CD14-positive monocyte (primary cell): Measurements from ENCODE around the gene IQGAP2. TPM values are rescaled to one million over a fixed set of nuclear protein-coding genes. Genes with fewer than 3 reads are reported as not detected.

ENCODE experiments used
- DNase-seq, 3 donors: peaks; one replicate each; pipeline ENCODE4 v3.0.0-alpha.2; 2011 to 2022
- H2AFZ ChIP-seq: 2 replicates; pipeline ENCODE4 v1.6.0; 2012; ENCODE audit warnings: mild to moderate bottlenecking, low read depth, low read length, inconsistent platforms; ENCODE audit not compliant: insufficient read depth, poor library complexity, severe bottlenecking
- H3K27ac ChIP-seq, 2 donors: 1 replicate in 1 of 2; 2 replicates in 1 of 2; pipeline ENCODE4 v1.5.1; 2012 to 2013; ENCODE audit warnings: low read length in 2 of 2, control low read depth in 1 of 2, inconsistent platforms in 1 of 2, low read depth in 1 of 2, mild to moderate bottlenecking in 1 of 2
- H3K27me3 ChIP-seq, 2 donors: one replicate each; pipeline versions ENCODE4 v1.6.0 to v1.6.1; 2011 to 2013; ENCODE audit warnings: low read length in 2 of 2; ENCODE audit not compliant: control insufficient read depth in 2 of 2, insufficient read depth in 2 of 2
- H3K36me3 ChIP-seq, 2 donors: replicated peaks in 1 of 2; 1 replicate in 1 of 2; 2 replicates in 1 of 2; pipeline versions ENCODE4 v1.5.1 to v1.6.1; 2012 to 2013; ENCODE audit warnings: low read length in 2 of 2, control low read depth in 1 of 2, inconsistent platforms in 1 of 2, mild to moderate bottlenecking in 1 of 2; ENCODE audit not compliant: insufficient read depth in 2 of 2, control insufficient read depth in 1 of 2
- H3K4me1 ChIP-seq, 2 donors: 1 replicate in 1 of 2; 2 replicates in 1 of 2; pipeline versions ENCODE4 v1.5.1 to v1.6.1; 2012 to 2013; ENCODE audit warnings: low read length in 2 of 2, control low read depth in 1 of 2, inconsistent platforms in 1 of 2, mild to moderate bottlenecking in 1 of 2, moderate library complexity in 1 of 2; ENCODE audit not compliant: insufficient read depth in 2 of 2, control insufficient read depth in 1 of 2
- H3K4me2 ChIP-seq: replicated peaks from 2 replicates; pipeline ENCODE3; 2012; ENCODE audit warnings: low read length, moderate library complexity, mild to moderate bottlenecking; ENCODE audit not compliant: poor library complexity, severe bottlenecking; ENCODE audit errors: extremely low read depth
- H3K4me3 ChIP-seq, 3 experiments: fragments of 200-600 bp in 1 of 3; sonication (generic) in 1 of 3; replicated peaks in 1 of 3; 1 replicate in 2 of 3; 2 replicates in 1 of 3; pipeline ENCODE4 v1.5.1; 2011 to 2013; ENCODE audit warnings: low read length in 3 of 3, mild to moderate bottlenecking in 3 of 3, control low read depth in 2 of 3, low read depth in 2 of 3, inconsistent platforms in 1 of 3, moderate library complexity in 1 of 3
- H3K79me2 ChIP-seq: 2 replicates; pipeline ENCODE4 v1.6.0; 2012; ENCODE audit warnings: mild to moderate bottlenecking, control low read depth, inconsistent platforms, low read length, moderate library complexity; ENCODE audit not compliant: insufficient read depth
- H3K9ac ChIP-seq: 2 replicates; pipeline ENCODE4 v1.6.0; 2017; ENCODE audit warnings: low read length, mild to moderate bottlenecking; ENCODE audit not compliant: insufficient read depth, poor library complexity, severe bottlenecking
- H3K9me3 ChIP-seq, 2 donors: replicated peaks in 1 of 2; 1 replicate in 1 of 2; 2 replicates in 1 of 2; pipeline versions ENCODE4 v1.5.1 to v1.6.1; 2012 to 2013; ENCODE audit warnings: low read length in 2 of 2, control low read depth in 1 of 2; ENCODE audit not compliant: control insufficient read depth in 1 of 2, insufficient read depth in 1 of 2
- H4K20me1 ChIP-seq: 2 replicates; pipeline ENCODE4 v1.6.0; 2012; ENCODE audit warnings: mild to moderate bottlenecking, low read length, control low read depth, moderate library complexity; ENCODE audit not compliant: insufficient read depth
- H3K27ac Mint-ChIP-seq, 7 donors: one replicate each; pipeline ENCODE4 v1.8.0; 2020; ENCODE audit warnings: mild to moderate bottlenecking in 7 of 7, mixed read lengths in 7 of 7, moderate library complexity in 6 of 7, inconsistent platforms in 2 of 7
- H3K27me3 Mint-ChIP-seq, 3 donors: one replicate each; pipeline ENCODE4 v1.8.0; 2021 to 2022; ENCODE audit warnings: low read depth in 3 of 3, mild to moderate bottlenecking in 3 of 3, mixed read lengths in 3 of 3, moderate library complexity in 3 of 3, inconsistent platforms in 1 of 3
- H3K36me3 Mint-ChIP-seq, 2 donors: one replicate each; pipeline ENCODE4 v1.8.0; 2020; ENCODE audit warnings: mixed read lengths in 2 of 2, inconsistent platforms in 1 of 2, mild to moderate bottlenecking in 1 of 2
- H3K4me1 Mint-ChIP-seq: one replicate; pipeline ENCODE4 v1.8.0; 2020; ENCODE audit warnings: mild to moderate bottlenecking, mixed read lengths
- H3K4me3 Mint-ChIP-seq, 2 donors: one replicate each; pipeline ENCODE4 v1.8.0; 2020; ENCODE audit warnings: mild to moderate bottlenecking in 2 of 2, mixed read lengths in 2 of 2, moderate library complexity in 1 of 2
- H3K9me3 Mint-ChIP-seq, 7 donors: one replicate each; pipeline ENCODE4 v1.8.0; 2020 to 2022; ENCODE audit warnings: mixed read lengths in 7 of 7, mild to moderate bottlenecking in 6 of 7, moderate library complexity in 6 of 7, inconsistent platforms in 2 of 7
- WGBS: methylation state at CpG from one replicate; pipeline ENCODE4 v1.1.5; 2013; ENCODE audit warnings: missing lambda C conversion rate; ENCODE audit not compliant: insufficient coverage; 5-methylcytosine and 5-hydroxymethylcytosine counted together
- intact Hi-C, 2 donors: fragments of 100-400 bp; cut with micrococcal nuclease; formaldehyde crosslinking; loops; one replicate each; pipeline versions ENCODE4 v1.15.0 to v1.15.1; 2023
- polyA plus RNA-seq, 3 donors: library from polyadenylated mRNA; depleted of rRNA in 1 of 3; unstranded in 2 of 3; stranded (reverse) in 1 of 3; fragments of 300-500 nt in 2 of 3; fragments of >200 nt in 1 of 3; fragmentation: Illumina TruSeq in 2 of 3; gene quantifications; 1 replicate in 2 of 3; 2 replicates in 1 of 3; pipeline ENCODE4 v1.2.3, GENCODE V29; 2012 to 2021
- TF ChIP-seq, protein P1 (sequence below): fragments of 200-600 bp; IDR thresholded peaks from one replicate; pipeline ENCODE4 v1.8.0; 2022; ENCODE audit warnings: antibody characterized with exemption, mild to moderate bottlenecking

Gene IQGAP2
- polyA plus RNA-seq, 3 donors: 21.4 to 50.9 (median 35.4) TPM

DNA sequence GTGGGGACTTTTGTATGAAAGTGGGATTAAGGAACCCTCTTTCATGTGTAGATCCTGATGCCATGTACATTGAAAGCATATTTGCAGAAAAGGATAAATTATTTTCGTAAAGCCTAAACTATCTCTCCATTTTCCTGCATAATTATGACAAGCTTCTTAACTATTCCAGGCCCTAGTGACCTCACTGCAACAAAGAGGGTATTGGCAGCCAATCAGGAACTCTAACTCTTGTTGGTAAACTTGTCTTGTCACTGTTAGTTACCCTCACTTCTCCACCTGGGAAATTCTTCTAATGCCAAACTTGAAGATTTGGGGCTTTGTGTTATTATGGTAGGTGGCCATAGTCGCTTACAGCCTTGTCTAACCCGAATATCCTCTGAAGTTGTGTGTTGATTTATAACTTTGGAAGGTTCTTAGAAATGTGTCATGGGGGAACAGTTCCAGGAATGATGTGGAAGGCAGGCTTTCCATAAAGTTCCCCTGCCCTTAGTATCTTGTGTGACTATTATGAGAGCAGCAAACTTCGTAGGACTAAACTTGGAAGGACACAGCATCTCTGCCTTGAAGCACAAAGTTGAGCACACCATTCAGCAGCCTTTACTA is 52.5 kb downstream of the IQGAP2 start:
- peaks cover 8 to 9% of the 10 kb centered on the region in 2 donors for H3K36me3 Mint-ChIP-seq
- peak in 1 of 3 donors; percentile 12 for DNase-seq
- H3K27ac Mint-ChIP-seq: peak overlapping the region in 5 of 7 donors; percentile 31 to 65 (median 61)
- Histone ChIP-seq H3K36me3 (no peaks in the 10 kb centered on the region), H2AFZ (no peak overlapping the region), H3K4me3 (no peak overlapping the region), H3K27ac (peak overlapping the region in 1 of 2 donors; percentile 60), H3K4me2 (no peak overlapping the region), H3K4me1 (peaks cover 29 to 46% of the 10 kb centered on the region in 2 donors), H3K79me2 (peaks cover 93% of the 10 kb centered on the region), H3K9me3 (no peaks in the 10 kb centered on the region), H4K20me1 (peaks cover 94% of the 10 kb centered on the region), H3K27me3 (no peaks in the 10 kb centered on the region), H3K9ac (no peak overlapping the region)
- intact Hi-C loops: no loop called here
- no peaks in the 10 kb centered on the region for H3K9me3 Mint-ChIP-seq
- TF ChIP-seq, protein P1, sequence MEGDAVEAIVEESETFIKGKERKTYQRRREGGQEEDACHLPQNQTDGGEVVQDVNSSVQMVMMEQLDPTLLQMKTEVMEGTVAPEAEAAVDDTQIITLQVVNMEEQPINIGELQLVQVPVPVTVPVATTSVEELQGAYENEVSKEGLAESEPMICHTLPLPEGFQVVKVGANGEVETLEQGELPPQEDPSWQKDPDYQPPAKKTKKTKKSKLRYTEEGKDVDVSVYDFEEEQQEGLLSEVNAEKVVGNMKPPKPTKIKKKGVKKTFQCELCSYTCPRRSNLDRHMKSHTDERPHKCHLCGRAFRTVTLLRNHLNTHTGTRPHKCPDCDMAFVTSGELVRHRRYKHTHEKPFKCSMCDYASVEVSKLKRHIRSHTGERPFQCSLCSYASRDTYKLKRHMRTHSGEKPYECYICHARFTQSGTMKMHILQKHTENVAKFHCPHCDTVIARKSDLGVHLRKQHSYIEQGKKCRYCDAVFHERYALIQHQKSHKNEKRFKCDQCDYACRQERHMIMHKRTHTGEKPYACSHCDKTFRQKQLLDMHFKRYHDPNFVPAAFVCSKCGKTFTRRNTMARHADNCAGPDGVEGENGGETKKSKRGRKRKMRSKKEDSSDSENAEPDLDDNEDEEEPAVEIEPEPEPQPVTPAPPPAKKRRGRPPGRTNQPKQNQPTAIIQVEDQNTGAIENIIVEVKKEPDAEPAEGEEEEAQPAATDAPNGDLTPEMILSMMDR: no peak
- H3K27me3 Mint-ChIP-seq: no peaks in the 10 kb centered on the region
- WGBS: 100% methylated on average over 1 of the region's 4 CpGs
- no peak overlapping the region for H3K4me3 Mint-ChIP-seq
- H3K4me1 Mint-ChIP-seq: peaks cover 54% of the 10 kb centered on the region

DNA sequence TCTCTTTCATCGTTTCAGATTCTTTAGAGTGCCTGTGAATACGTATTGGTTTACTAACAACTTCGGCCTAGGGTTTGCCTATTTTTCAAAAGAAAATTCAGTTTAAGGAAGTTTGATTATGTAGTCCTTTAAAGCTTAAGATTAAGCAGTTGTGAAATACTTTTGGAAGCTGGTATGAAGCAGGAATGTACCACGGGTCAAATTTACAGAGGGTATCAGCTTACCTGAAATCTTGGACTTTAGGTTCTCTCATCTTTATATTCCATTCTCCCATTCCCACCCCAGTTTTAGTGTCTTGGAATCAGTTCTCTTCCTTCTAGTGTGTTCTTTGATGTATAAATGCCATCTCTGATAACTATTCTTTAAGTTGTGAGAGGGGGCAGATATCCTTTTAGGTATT is 53.2 kb downstream of the IQGAP2 start:
- Histone ChIP-seq H3K27ac (peak overlapping the region in 1 of 2 donors; percentile 60), H3K4me2 (no peak overlapping the region), H2AFZ (no peak overlapping the region), H3K4me3 (no peak overlapping the region), H3K9me3 (no peaks in the 10 kb centered on the region), H4K20me1 (peaks cover 94% of the 10 kb centered on the region), H3K27me3 (no peaks in the 10 kb centered on the region), H3K36me3 (no peaks in the 10 kb centered on the region), H3K9ac (no peak overlapping the region), H3K79me2 (peaks cover 89% of the 10 kb centered on the region), H3K4me1 (peaks cover 24 to 40% of the 10 kb centered on the region in 2 donors)
- Mint-ChIP-seq H3K4me1 (peaks cover 47% of the 10 kb centered on the region), H3K9me3 (no peaks in the 10 kb centered on the region), H3K27me3 (no peaks in the 10 kb centered on the region), H3K36me3 (peaks cover 8 to 10% of the 10 kb centered on the region in 2 donors), H3K27ac (peak overlapping the region in 6 of 7 donors; percentile 35 to 65 (median 61)), H3K4me3 (no peak overlapping the region)
- TF ChIP-seq, protein P1: no peak
- WGBS: 60% methylated on average over 2 of the region's 4 CpGs
- peak in 2 of 3 donors; percentile 6 to 16 for DNase-seq
- intact Hi-C loops: no loop called here
